ENCODE data around the gene CCL27. TPM values are rescaled to one million over a fixed set of nuclear protein-coding genes. Genes with fewer than 3 reads are reported as not detected.

Gene CCL27
- total and polyA plus RNA-seq, 2 donors (not counting 1 experiment from before 2014, with no cell fraction given): not detected

Small RNAs within 50 kb of the gene (small RNA-seq; reads per million reads assigned to genes)
- gene CCL27 (ENCODE audit: insufficient read length, low read depth, low replicate concordance): not detected

Other genes starting within 250 kb of the CCL27 start
- gene FAM219A, start 204.1 kb downstream of the CCL27 start, total RNA-seq: 16.0 and 17.3 TPM in 2 replicates
- 12.6 and 12.9 TPM in 2 replicates for gene FAM219A, start 204.1 kb downstream of the CCL27 start, polyA plus RNA-seq
- gene DNAI1, start 203.9 kb downstream of the CCL27 start, total RNA-seq: not detected in 2 replicates
- gene DNAI1, start 203.9 kb downstream of the CCL27 start, polyA plus RNA-seq: not detected in 2 replicates
- gene ENHO, start 139.7 kb downstream of the CCL27 start, total RNA-seq: not detected in 2 replicates
- 0.13 TPM in 1 of 2 replicates, not detected in the other for gene ENHO, start 139.7 kb downstream of the CCL27 start, polyA plus RNA-seq
- gene CNTFR, start 72.9 kb downstream of the CCL27 start, total RNA-seq: not detected in 2 replicates
- gene CNTFR, start 72.9 kb downstream of the CCL27 start, polyA plus RNA-seq: not detected in 2 replicates
- gene RPP25L, start 50.6 kb downstream of the CCL27 start, total RNA-seq: 20.2 and 21.7 TPM in 2 replicates
- 14.8 and 27.0 TPM in 2 replicates for gene RPP25L, start 50.6 kb downstream of the CCL27 start, polyA plus RNA-seq
- gene DCTN3, start 42.2 kb downstream of the CCL27 start, total RNA-seq: 48.2 and 55.3 TPM in 2 replicates
- 56.4 and 75.0 TPM in 2 replicates for gene DCTN3, start 42.2 kb downstream of the CCL27 start, polyA plus RNA-seq
- gene ARID3C, start 33.6 kb downstream of the CCL27 start, total RNA-seq: not detected in 2 replicates
- not detected in 2 replicates for gene ARID3C, start 33.6 kb downstream of the CCL27 start, polyA plus RNA-seq
- gene SIGMAR1, start 24.9 kb downstream of the CCL27 start, total RNA-seq: 21.4 and 23.0 TPM in 2 replicates
- gene SIGMAR1, start 24.9 kb downstream of the CCL27 start, polyA plus RNA-seq: 18.9 and 30.7 TPM in 2 replicates
- gene GALT, start 16.0 kb downstream of the CCL27 start, total RNA-seq: 96.6 and 111 TPM in 2 replicates
- 163 and 167 TPM in 2 replicates for gene GALT, start 16.0 kb downstream of the CCL27 start, polyA plus RNA-seq
- gene IL11RA, start 10.5 kb downstream of the CCL27 start, total RNA-seq: 47.3 and 52.1 TPM in 2 replicates
- gene IL11RA, start 10.5 kb downstream of the CCL27 start, polyA plus RNA-seq: 58.0 and 69.3 TPM in 2 replicates
- gene CCL19, start 28.6 kb upstream of the CCL27 start, total RNA-seq: not detected in 2 replicates
- gene CCL19, start 28.6 kb upstream of the CCL27 start, polyA plus RNA-seq: 0.26 TPM in 1 of 2 replicates, not detected in the other
- gene CCL21, start 47.5 kb upstream of the CCL27 start, total RNA-seq: not detected in 2 replicates
- not detected in 2 replicates for gene CCL21, start 47.5 kb upstream of the CCL27 start, polyA plus RNA-seq

Data from B cell (primary cell).